CD4-positive, alpha-beta memory T cell (primary cell): Measurements from ENCODE around the gene ELANE. TPM values are rescaled to one million over a fixed set of nuclear protein-coding genes. Genes with fewer than 3 reads are reported as not detected.
"Not testable (repeated sequence)": the region's sequence is repeated elsewhere in the genome, so short reads cannot be mapped to it uniquely, and the experiment has no call there.

Experiments
- CTCF ChIA-PET: fragments of 350-600 bp; sonication (Branson Sonifier 250); formaldehyde crosslinking; loops from one replicate; lab custom pipeline; 2021; ENCODE audit warnings: inconsistent platforms; ENCODE audit not compliant: partially characterized antibody; lab: Charles Lee
- POLR2A ChIA-PET: fragments of 350-600 bp; sonication (Branson Sonifier 250); formaldehyde crosslinking; loops from one replicate; lab custom pipeline; 2021; ENCODE audit not compliant: partially characterized antibody; lab: Charles Lee
- DNase-seq, 5 donors: peaks; one replicate each; pipeline versions ENCODE4 v3.0.0 to v3.0.0-alpha.2; 2020 to 2022; ENCODE audit warnings: mixed read lengths in 1 of 5
- H3K27ac ChIP-seq: one replicate; pipeline ENCODE4 v1.7.0; 2013; ENCODE audit warnings: low read depth, low read length
- H3K27me3 ChIP-seq: 2 replicates; pipeline ENCODE4 v1.7.0; 2013; ENCODE audit warnings: mild to moderate bottlenecking, low read length, moderate library complexity; ENCODE audit not compliant: insufficient read depth
- H3K36me3 ChIP-seq: 2 replicates; pipeline ENCODE4 v1.7.0; 2013; ENCODE audit warnings: mild to moderate bottlenecking, low read length, moderate library complexity; ENCODE audit not compliant: insufficient read depth
- H3K4me1 ChIP-seq: 2 replicates; pipeline ENCODE4 v1.7.0; 2013; ENCODE audit warnings: mild to moderate bottlenecking, low read length, moderate library complexity; ENCODE audit not compliant: insufficient read depth
- H3K4me3 ChIP-seq, 2 donors: one replicate each; pipeline ENCODE4 v1.7.0; 2013; ENCODE audit warnings: low read length in 2 of 2, mild to moderate bottlenecking in 1 of 2
- H3K9me3 ChIP-seq, 2 donors: one replicate each; pipeline ENCODE4 v1.7.0; 2013; ENCODE audit warnings: low read length in 2 of 2, control low read depth in 1 of 2; ENCODE audit not compliant: control insufficient read depth in 1 of 2
- H3K27ac Mint-ChIP-seq, 7 donors: one replicate each; pipeline ENCODE4 v1.8.0; 2020 to 2021; ENCODE audit warnings: mixed read lengths in 7 of 7, mild to moderate bottlenecking in 6 of 7, inconsistent platforms in 3 of 7, moderate library complexity in 3 of 7
- H3K27me3 Mint-ChIP-seq, 2 donors: one replicate each; pipeline ENCODE4 v1.8.0; 2020 to 2021; ENCODE audit warnings: mixed read lengths in 2 of 2
- H3K36me3 Mint-ChIP-seq, 2 donors: one replicate each; pipeline ENCODE4 v1.8.0; 2020 to 2021; ENCODE audit warnings: mixed read lengths in 2 of 2, inconsistent platforms in 1 of 2, mild to moderate bottlenecking in 1 of 2
- H3K4me1 Mint-ChIP-seq, 4 donors: one replicate each; pipeline ENCODE4 v1.8.0; 2020 to 2021; ENCODE audit warnings: mixed read lengths in 4 of 4, mild to moderate bottlenecking in 1 of 4
- H3K4me3 Mint-ChIP-seq, 8 donors: one replicate each; pipeline ENCODE4 v1.8.0; 2020 to 2021; ENCODE audit warnings: mixed read lengths in 8 of 8, mild to moderate bottlenecking in 7 of 8, moderate library complexity in 6 of 8, inconsistent platforms in 3 of 8
- H3K9me3 Mint-ChIP-seq, 8 donors: one replicate each; pipeline ENCODE4 v1.8.0; 2020 to 2021; ENCODE audit warnings: mixed read lengths in 8 of 8, mild to moderate bottlenecking in 5 of 8, inconsistent platforms in 3 of 8, moderate library complexity in 1 of 8
- intact Hi-C: fragments of 100-400 bp; cut with micrococcal nuclease; formaldehyde crosslinking; loops from one replicate; pipeline ENCODE4 v1.15.1; 2023
- polyA plus RNA-seq, 2 donors: library from polyadenylated mRNA; unstranded; fragments of 300-500 nt; fragmentation: Illumina TruSeq; gene quantifications; one replicate each; pipeline ENCODE4 v1.2.3, GENCODE V29; 2021
- total RNA-seq, 2 experiments: library from RNA; stranded (reverse); gene quantifications; one replicate each; pipeline ENCODE4 v1.2.3, GENCODE V29; 2021

Gene ELANE
- total and polyA plus RNA-seq, 4 experiments from 2014 or later: not detected

- ChIA-PET POLR2A (interaction anchor here (1.1 kb wide), 1 partner anchor 40 kb away, joined by 3 read pairs; the partner anchor contains the start of gene RNU6-9), CTCF (interaction anchor here (1.0 to 1.2 kb wide), 2 partner anchors 10 to 130 kb away, joined by 6 to 7 read pairs; partner anchors contain the start of gene WDR18)
- H3K4me3 ChIP-seq, H3K4me1 ChIP-seq, H3K4me3 Mint-ChIP-seq, H3K4me1 Mint-ChIP-seq, H3K9me3 Mint-ChIP-seq, H3K27ac ChIP-seq, H3K36me3 Mint-ChIP-seq, H3K27me3 ChIP-seq, DNase-seq, H3K27ac Mint-ChIP-seq, H3K36me3 ChIP-seq, intact Hi-C loops, H3K9me3 ChIP-seq: not testable (repeated sequence)
- peaks cover 4 to 12% of the 10 kb centered on the region in 2 donors for H3K27me3 Mint-ChIP-seq
These were observed 1.6 kb downstream of the ELANE start for GRCh38 chr19:853614-854220.

GRCh38 chr19:854549-854948, 2.4 kb downstream of the ELANE start:
- Histone ChIP-seq H3K4me3 (no peak overlapping the region), H3K36me3 (no peaks in the 10 kb centered on the region), H3K27ac (no peak overlapping the region), H3K4me1 (no peaks in the 10 kb centered on the region), H3K9me3 (no peaks in the 10 kb centered on the region), H3K27me3 (peaks cover 3% of the 10 kb centered on the region)
- no peak for DNase-seq
- intact Hi-C loops: no loop called here
- ChIA-PET CTCF (interaction anchor here (1.0 to 1.2 kb wide), 2 partner anchors 9 to 129 kb away, joined by 6 to 7 read pairs; partner anchors contain the start of gene WDR18), POLR2A (interaction anchor here (1.1 kb wide), 1 partner anchor 39 kb away, joined by 3 read pairs; the partner anchor contains the start of gene RNU6-9)
- Mint-ChIP-seq H3K4me1 (peaks cover 0 to 5% (median under 1%) of the 10 kb centered on the region in 4 donors), H3K27me3 (peaks cover 2 to 9% of the 10 kb centered on the region in 2 donors), H3K9me3 (no peaks in the 10 kb centered on the region), H3K36me3 (no peaks in the 10 kb centered on the region), H3K27ac (no peak overlapping the region), H3K4me3 (no peak overlapping the region)

GRCh38 chr19:855142-855541, 3.0 kb downstream of the ELANE start:
- no peak for DNase-seq
- CTCF ChIA-PET: interaction anchor here (1.2 to 4.0 kb wide), 4 partner anchors 24 to 129 kb away, joined by 3 to 43 read pairs (median 8); partner anchors contain the start of gene WDR18
- Mint-ChIP-seq H3K27me3 (peaks cover 0 to 9% of the 10 kb centered on the region in 2 donors), H3K9me3 (no peaks in the 10 kb centered on the region), H3K36me3 (no peaks in the 10 kb centered on the region), H3K4me3 (no peak overlapping the region), H3K27ac (no peak overlapping the region), H3K4me1 (peaks cover 0 to 5% (median under 1%) of the 10 kb centered on the region in 4 donors)
- Histone ChIP-seq H3K4me1 (no peaks in the 10 kb centered on the region), H3K9me3 (no peaks in the 10 kb centered on the region), H3K27me3 (peaks cover 3% of the 10 kb centered on the region), H3K27ac (no peak overlapping the region), H3K36me3 (no peaks in the 10 kb centered on the region), H3K4me3 (no peak overlapping the region)
- intact Hi-C loops: no loop called here
- POLR2A ChIA-PET: interaction anchor here (1.1 kb wide), 1 partner anchor 38 kb away, joined by 3 read pairs; the partner anchor contains the start of gene RNU6-9

GRCh38 chr19:855566-856120, 3.5 kb downstream of the ELANE start:
- CTCF ChIA-PET: interaction anchor here (0.7 to 4.0 kb wide), 9 partner anchors 9 to 128 kb away, joined by 3 to 43 read pairs (median 4); partner anchors contain the start of gene WDR18

DNA sequence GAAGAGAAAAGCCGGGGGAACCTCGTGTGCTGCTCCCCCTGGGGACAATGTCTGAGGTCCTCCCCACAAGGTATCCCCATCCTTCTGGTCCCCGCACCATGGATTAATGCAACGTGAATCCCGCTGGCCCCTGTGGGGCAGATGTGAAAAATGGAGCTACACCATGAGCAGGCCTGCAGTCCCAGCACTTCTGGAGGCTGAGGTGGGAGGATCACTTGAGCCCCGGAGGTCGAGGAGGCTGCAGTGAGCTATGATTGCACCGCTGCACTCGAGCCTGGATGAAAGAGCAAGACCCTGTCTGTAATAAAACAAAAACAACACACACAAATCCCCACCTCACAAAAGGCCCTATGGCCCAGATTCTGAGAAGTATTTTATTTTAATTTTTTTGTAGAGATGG, 6.2 kb downstream of the ELANE start:
- POLR2A ChIA-PET: interaction anchor here (0.7 to 1.5 kb wide), 4 partner anchors 58 to 404 kb away, joined by 3 to 5 read pairs (median 4); no protein-coding TSS in a partner anchor
- CTCF ChIA-PET: interaction anchor here (1.0 to 4.0 kb wide), 4 partner anchors 12 to 124 kb away, joined by 3 to 43 read pairs (median 5); no protein-coding TSS in a partner anchor

More at GRCh38 chr19:855566-856120, 3.5 kb downstream of the ELANE start:
- H3K36me3 Mint-ChIP-seq: no peaks in the 10 kb centered on the region
- H3K27ac Mint-ChIP-seq: no peak overlapping the region
- DNase-seq: no peak
- intact Hi-C loops: no loop called here
- no peak overlapping the region for H3K4me3 ChIP-seq
- peaks cover 0 to 9% of the 10 kb centered on the region in 2 donors for H3K27me3 Mint-ChIP-seq
- H3K4me1 Mint-ChIP-seq: peaks cover 0 to 5% (median under 1%) of the 10 kb centered on the region in 4 donors
- H3K9me3 Mint-ChIP-seq: no peaks in the 10 kb centered on the region
- no peak overlapping the region for H3K4me3 Mint-ChIP-seq
- no peaks in the 10 kb centered on the region for H3K4me1 ChIP-seq
- H3K9me3 ChIP-seq: no peaks in the 10 kb centered on the region
- no peaks in the 10 kb centered on the region for H3K36me3 ChIP-seq
- no peak overlapping the region for H3K27ac ChIP-seq
- H3K27me3 ChIP-seq: peaks cover 3% of the 10 kb centered on the region
- POLR2A ChIA-PET: interaction anchor here (1.4 kb wide), 1 partner anchor 65 kb away, joined by 5 read pairs; no protein-coding TSS in a partner anchor

GRCh38 chr19:858868-859843, 7.1 kb downstream of the ELANE start, which contains the start of gene CFD:
Gene CFD (plus strand): TSS chr19:859664. CDS start chr19:859690, 26 bp downstream.
- ChIA-PET POLR2A (interaction anchor here (0.8 to 1.8 kb wide), 5 partner anchors 34 to 61 kb away, joined by 3 to 5 read pairs (median 3); partner anchors contain the start of gene RNU6-9), CTCF (interaction anchor here (0.9 to 4.0 kb wide), 6 partner anchors 13 to 125 kb away, joined by 3 to 43 read pairs (median 3); partner anchors contain the start of gene WDR18)
- Mint-ChIP-seq H3K27me3 (peaks cover 2 to 4% of the 10 kb centered on the region in 2 donors), H3K4me3 (peak within 1 kb of the TSS in 1 of 8 donors; percentile 23), H3K27ac (peak within 1 kb of the TSS in 1 of 7 donors; percentile 30), H3K4me1 (peaks cover 5 to 23% (median 12%) of the 10 kb centered on the region in 4 donors), H3K9me3 (peaks cover 0 to 3% (median 0%) of the 10 kb centered on the region in 8 donors), H3K36me3 (peaks cover 0 to 3% of the 10 kb centered on the region in 2 donors)
- Histone ChIP-seq H3K27ac (no peak within 1 kb of the TSS), H3K27me3 (peaks cover 3% of the 10 kb centered on the region), H3K4me3 (peak within 1 kb of the TSS in 1 of 2 donors; percentile 13), H3K36me3 (no peaks in the 10 kb centered on the region), H3K4me1 (peaks cover 18% of the 10 kb centered on the region), H3K9me3 (no peaks in the 10 kb centered on the region)
- DNase-seq: no peak
- intact Hi-C loops: no loop called here

More for the DNA sequence above, 6.2 kb downstream of the ELANE start:
- peaks cover 3% of the 10 kb centered on the region for H3K27me3 ChIP-seq
- H3K4me1 ChIP-seq: peaks cover 9% of the 10 kb centered on the region
- H3K27ac ChIP-seq: no peak overlapping the region
- H3K9me3 Mint-ChIP-seq: no peaks in the 10 kb centered on the region
- peak overlapping the region in 2 of 7 donors; percentile 30 to 68 for H3K27ac Mint-ChIP-seq
- no peak overlapping the region for H3K4me3 Mint-ChIP-seq
- peaks cover 2 to 4% of the 10 kb centered on the region in 2 donors for H3K27me3 Mint-ChIP-seq
- DNase-seq: no peak
- H3K36me3 ChIP-seq: no peaks in the 10 kb centered on the region
- intact Hi-C loops: no loop called here
- no peaks in the 10 kb centered on the region for H3K36me3 Mint-ChIP-seq
- no peaks in the 10 kb centered on the region for H3K9me3 ChIP-seq
- no peak overlapping the region for H3K4me3 ChIP-seq
- H3K4me1 Mint-ChIP-seq: peaks cover 4 to 14% (median 7%) of the 10 kb centered on the region in 4 donors
